Fibroblast of skin of scalp (primary cell): Measurements from ENCODE around the gene KIRREL1.

Source experiments
- DNase-seq: peaks from one replicate; pipeline ENCODE4 v3.0.0-alpha.2; 2013

KIRREL1 gene

GRCh38 chr1:157975228-157975950 is 18.1 kb upstream of the KIRREL1 start:
- DNase-seq, result no peak

- DNase-seq, result no peak
Measured at GRCh38 chr1:157976888-157977287, 16.6 kb upstream of the KIRREL1 start.

- DNase-seq, result no peak
Measured at GRCh38 chr1:157978586-157979403, 14.7 kb upstream of the KIRREL1 start.

GRCh38 chr1:157982136-157982535 is 11.3 kb upstream of the KIRREL1 start:
- no peak for DNase-seq

- DNase-seq, result no peak
Measured at GRCh38 chr1:157983787-157984186, 9.7 kb upstream of the KIRREL1 start.

- no peak for DNase-seq
Measured at GRCh38 chr1:157984469-157984868, 9.0 kb upstream of the KIRREL1 start.

- no peak for DNase-seq
Measured at GRCh38 chr1:157985473-157985872, 8.0 kb upstream of the KIRREL1 start.

GRCh38 chr1:157988002-157988401 is 5.4 kb upstream of the KIRREL1 start:
- no peak for DNase-seq

GRCh38 chr1:157992031-157992832 is 1.2 kb upstream of the KIRREL1 start:
- DNase-seq, result peak; percentile 75

- DNase-seq, result no peak
Measured at GRCh38 chr1:157992833-157993146, 655 bp upstream of the KIRREL1 start.

- DNase-seq, result no peak
Measured at GRCh38 chr1:157993918-157994605, 617 bp downstream of the KIRREL1 start.

GRCh38 chr1:157994704-157995582 is 1.5 kb downstream of the KIRREL1 start:
- DNase-seq, result no peak

- no peak for DNase-seq
Measured at GRCh38 chr1:157995583-157996169, 2.2 kb downstream of the KIRREL1 start.

GRCh38 chr1:157996433-157996832 is 3.0 kb downstream of the KIRREL1 start:
- DNase-seq, result no peak

GRCh38 chr1:158000507-158000906 is 7.1 kb downstream of the KIRREL1 start:
- no peak for DNase-seq

- DNase-seq, result no peak
Measured at GRCh38 chr1:158002022-158002630, 8.7 kb downstream of the KIRREL1 start.

- no peak for DNase-seq
Measured at GRCh38 chr1:158002631-158003405, 9.4 kb downstream of the KIRREL1 start.

- DNase-seq, result no peak
Measured at GRCh38 chr1:158003406-158003800, 10.0 kb downstream of the KIRREL1 start.

GRCh38 chr1:158005224-158005623 is 11.8 kb downstream of the KIRREL1 start:
- DNase-seq, result no peak

GRCh38 chr1:158007180-158007579 is 13.7 kb downstream of the KIRREL1 start:
- no peak for DNase-seq
